Activated CD4-positive, alpha-beta memory T cell treated with anti-CD3 and anti-CD28 coated beads, Interleukin-2, amount 10 ng/mL, durations not matched to agents 7 days and 5 days (primary cell): ENCODE results near the gene HRH1. TPM values are rescaled to one million over a fixed set of nuclear protein-coding genes. Genes with fewer than 3 reads are reported as not detected.

ENCODE experiments used
- CTCF ChIA-PET: fragments of 350-600 bp; sonication (Branson Sonifier 250); formaldehyde crosslinking; loops from one replicate; lab custom pipeline; 2021; ENCODE audit warnings: antibody characterized with exemption, inconsistent platforms; lab: Charles Lee
- POLR2A ChIA-PET: fragments of 350-600 bp; sonication (Branson Sonifier 250); formaldehyde crosslinking; loops from one replicate; lab custom pipeline; 2021; ENCODE audit warnings: antibody characterized with exemption; lab: Charles Lee
- DNase-seq: peaks from one replicate; pipeline ENCODE4 v3.0.0-alpha.2; 2020
- H3K27ac Mint-ChIP-seq: one replicate; pipeline ENCODE4 v1.8.0; 2021; ENCODE audit warnings: mild to moderate bottlenecking, mixed read lengths
- H3K27me3 Mint-ChIP-seq: one replicate; pipeline ENCODE4 v1.8.0; 2021; ENCODE audit warnings: mixed read lengths
- H3K36me3 Mint-ChIP-seq: one replicate; pipeline ENCODE4 v1.8.0; 2021; ENCODE audit warnings: low read depth, mixed read lengths
- H3K4me1 Mint-ChIP-seq: one replicate; pipeline ENCODE4 v1.8.0; 2021; ENCODE audit warnings: mixed read lengths
- H3K4me3 Mint-ChIP-seq: one replicate; pipeline ENCODE4 v1.8.0; 2021; ENCODE audit warnings: mild to moderate bottlenecking, mixed read lengths
- H3K9me3 Mint-ChIP-seq: one replicate; pipeline ENCODE4 v1.8.0; 2021; ENCODE audit warnings: mixed read lengths
- total RNA-seq, 2 experiments: library from RNA; stranded (reverse); gene quantifications; one replicate each; pipeline ENCODE4 v1.2.3, GENCODE V29; 2021

HRH1 gene
- total RNA-seq, 2 experiments from 2014 or later, result 0.95 to 1.0 TPM

DNA sequence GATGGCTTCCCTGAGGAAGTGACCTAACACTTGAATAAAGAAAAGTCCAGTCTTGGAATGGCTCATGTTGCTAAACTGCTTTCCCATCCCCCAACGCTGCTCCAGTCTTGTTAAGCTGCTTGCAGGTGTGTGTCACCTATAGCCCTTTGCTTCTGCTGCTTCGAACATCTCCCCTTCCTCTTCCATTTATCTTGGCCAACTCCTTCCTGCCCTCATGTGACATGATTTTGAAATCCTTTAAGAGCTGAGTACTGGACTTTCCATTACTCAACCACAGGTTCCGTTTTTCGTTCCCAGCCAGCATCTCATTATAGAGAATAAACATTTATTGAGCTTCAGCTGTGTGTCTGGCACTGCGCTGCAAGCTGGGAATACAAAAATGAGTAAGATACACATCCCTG lies 119.6 kb downstream of the HRH1 start:
- no peak for DNase-seq
- Mint-ChIP-seq H3K27ac (no peak overlapping the region), H3K36me3 (peaks cover 45% of the 10 kb centered on the region), H3K9me3 (peaks cover 11% of the 10 kb centered on the region), H3K27me3 (no peaks in the 10 kb centered on the region), H3K4me3 (peak overlapping the region; percentile 87), H3K4me1 (peaks cover 64% of the 10 kb centered on the region)
- CTCF ChIA-PET, result no interaction called here
- POLR2A ChIA-PET, result interaction anchor here (2.3 to 3.7 kb wide), 3 partner anchors 9 to 27 kb away, joined by 19 to 74 read pairs (median 24); no protein-coding TSS in a partner anchor

- no peak for DNase-seq
- no peak overlapping the region for H3K27ac Mint-ChIP-seq
- peaks cover 11% of the 10 kb centered on the region for H3K9me3 Mint-ChIP-seq
- peaks cover 45% of the 10 kb centered on the region for H3K36me3 Mint-ChIP-seq
- no peaks in the 10 kb centered on the region for H3K27me3 Mint-ChIP-seq
- H3K4me3 Mint-ChIP-seq, result peak overlapping the region; percentile 8
- ChIA-PET POLR2A (interaction anchor here (3.7 kb wide), 1 partner anchor 14 kb away, joined by 74 read pairs; no protein-coding TSS in a partner anchor), CTCF (no interaction called here)
- peaks cover 65% of the 10 kb centered on the region for H3K4me1 Mint-ChIP-seq
Observed at GRCh38 chr3:11274566-11275142, 120.4 kb downstream of the HRH1 start.

DNA sequence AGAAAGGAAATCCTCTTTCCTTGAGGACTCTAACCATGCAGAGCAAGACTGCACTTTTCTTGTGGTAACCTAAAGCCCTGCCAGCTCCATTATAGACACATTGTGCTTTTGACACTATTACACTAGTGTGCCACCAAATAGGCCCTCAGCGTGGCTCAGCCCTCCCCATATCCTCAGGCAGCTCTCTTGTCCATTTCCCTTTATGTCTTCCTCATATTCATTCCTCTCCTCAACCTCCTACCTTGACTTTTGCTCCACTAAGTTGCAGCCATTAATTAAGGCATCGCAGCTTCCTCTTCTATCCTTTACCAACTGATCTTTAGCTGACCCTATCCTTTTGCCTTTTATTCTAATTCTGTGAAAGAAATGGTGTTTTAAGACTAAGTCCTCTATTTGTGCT lies 121.6 kb downstream of the HRH1 start:
- DNase-seq, result no peak
- ChIA-PET CTCF (no interaction called here), POLR2A (interaction anchor here (1.9 kb wide), 1 partner anchor 15 kb away, joined by 5 read pairs; no protein-coding TSS in a partner anchor)
- peaks cover 11% of the 10 kb centered on the region for H3K9me3 Mint-ChIP-seq
- peaks cover 61% of the 10 kb centered on the region for H3K4me1 Mint-ChIP-seq
- H3K27ac Mint-ChIP-seq, result peak overlapping the region; percentile 22
- H3K27me3 Mint-ChIP-seq, result no peaks in the 10 kb centered on the region
- no peak overlapping the region for H3K4me3 Mint-ChIP-seq
- H3K36me3 Mint-ChIP-seq, result peaks cover 47% of the 10 kb centered on the region

- Mint-ChIP-seq H3K27me3 (no peaks in the 10 kb centered on the region), H3K27ac (no peak overlapping the region), H3K4me1 (peaks cover 60% of the 10 kb centered on the region), H3K4me3 (no peak overlapping the region), H3K9me3 (peaks cover 11% of the 10 kb centered on the region), H3K36me3 (peaks cover 50% of the 10 kb centered on the region)
- no peak for DNase-seq
- ChIA-PET CTCF (no interaction called here), POLR2A (interaction anchor here (1.9 kb wide), 1 partner anchor 14 kb away, joined by 5 read pairs; no protein-coding TSS in a partner anchor)
Observed at GRCh38 chr3:11276901-11277300, 122.6 kb downstream of the HRH1 start.

DNA sequence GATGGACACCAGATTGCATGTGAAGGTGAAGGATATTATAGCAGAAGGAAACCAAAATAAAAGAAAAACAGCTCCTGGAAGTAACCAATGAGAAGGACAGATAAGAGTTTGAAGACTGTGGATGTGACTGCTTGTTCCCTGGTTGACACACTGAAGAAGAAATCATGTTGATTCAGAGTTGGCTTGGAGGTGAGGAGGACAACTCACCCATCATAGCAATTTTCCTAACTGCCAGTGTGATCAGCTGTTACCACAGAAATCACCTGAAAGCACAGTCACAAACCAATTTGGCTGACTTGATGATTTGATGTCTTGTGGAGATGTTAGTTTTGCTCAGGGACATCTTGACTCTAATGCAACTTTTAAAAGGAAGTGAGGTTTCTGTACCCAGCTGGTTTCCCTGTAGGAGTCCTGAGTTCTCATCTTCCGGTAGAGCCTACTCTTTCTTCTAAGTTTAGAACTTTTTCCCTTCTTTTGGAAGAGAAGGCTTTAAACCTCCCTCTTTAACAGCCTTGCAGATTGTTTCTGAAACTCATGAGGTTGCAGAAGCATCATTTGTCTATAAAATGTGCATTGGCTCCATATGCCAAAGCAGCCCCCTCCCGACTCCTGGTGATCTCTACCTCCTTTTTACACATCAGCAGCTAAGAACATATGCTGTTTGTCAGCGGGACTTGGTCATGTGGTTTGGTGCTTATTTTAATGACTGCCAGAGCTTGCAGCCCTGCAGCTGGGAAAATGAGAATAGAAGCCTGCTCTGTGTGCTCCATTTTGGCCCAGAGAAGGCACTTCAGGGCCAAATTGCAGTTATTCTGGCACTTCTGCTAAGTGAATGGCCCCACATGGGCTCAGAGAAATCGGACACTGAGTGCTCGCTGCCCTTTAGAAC lies 128.2 kb downstream of the HRH1 start:
- Mint-ChIP-seq H3K4me3 (no peak overlapping the region), H3K36me3 (peaks cover 37% of the 10 kb centered on the region), H3K9me3 (no peaks in the 10 kb centered on the region), H3K27ac (peak overlapping the region; percentile 12), H3K4me1 (peaks cover 30% of the 10 kb centered on the region), H3K27me3 (no peaks in the 10 kb centered on the region)
- no peak for DNase-seq
- ChIA-PET CTCF (interaction anchor here (1.8 kb wide), 1 partner anchor 9 kb away, joined by 3 read pairs; no protein-coding TSS in a partner anchor), POLR2A (interaction anchor here (2.0 to 3.3 kb wide), 2 partner anchors 9 to 10 kb away, joined by 7 to 24 read pairs; partner anchors contain the start of gene ATG7)

DNA sequence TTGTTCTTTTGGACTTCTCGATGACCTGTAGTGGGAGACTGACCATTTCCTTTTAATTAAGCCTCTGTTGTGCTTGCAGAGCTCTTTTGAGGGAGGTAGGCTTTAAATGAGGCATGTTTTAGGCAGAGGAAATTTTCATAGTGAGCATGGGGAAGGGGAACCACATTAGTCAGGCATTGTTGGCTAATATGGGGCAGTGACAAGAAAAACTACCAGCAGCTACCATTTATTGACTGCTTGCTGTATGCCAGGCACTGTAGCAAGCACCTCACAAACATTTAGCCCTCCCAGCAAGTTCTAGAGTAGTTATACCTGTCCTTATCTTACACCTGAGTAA lies 128.8 kb downstream of the HRH1 start:
- Mint-ChIP-seq H3K9me3 (no peaks in the 10 kb centered on the region), H3K36me3 (peaks cover 37% of the 10 kb centered on the region), H3K4me1 (peaks cover 33% of the 10 kb centered on the region), H3K4me3 (no peak overlapping the region), H3K27ac (no peak overlapping the region), H3K27me3 (no peaks in the 10 kb centered on the region)
- CTCF ChIA-PET, result interaction anchor here (1.8 kb wide), 1 partner anchor 9 kb away, joined by 3 read pairs; no protein-coding TSS in a partner anchor
- POLR2A ChIA-PET, result interaction anchor here (2.0 to 3.3 kb wide), 2 partner anchors 8 to 10 kb away, joined by 7 to 24 read pairs; partner anchors contain the start of gene ATG7
- DNase-seq, result no peak

GRCh38 chr3:11284011-11284410 lies 129.7 kb downstream of the HRH1 start:
- CTCF ChIA-PET, result no interaction called here
- Mint-ChIP-seq H3K27ac (no peak overlapping the region), H3K4me1 (peaks cover 34% of the 10 kb centered on the region), H3K36me3 (peaks cover 32% of the 10 kb centered on the region), H3K4me3 (no peak overlapping the region), H3K27me3 (no peaks in the 10 kb centered on the region), H3K9me3 (no peaks in the 10 kb centered on the region)
- DNase-seq, result no peak
- POLR2A ChIA-PET, result interaction anchor here (3.3 kb wide), 1 partner anchor 11 kb away, joined by 24 read pairs; the partner anchor contains the start of gene ATG7

- H3K27ac Mint-ChIP-seq, result no peak overlapping the region
- H3K27me3 Mint-ChIP-seq, result no peaks in the 10 kb centered on the region
- no peak overlapping the region for H3K4me3 Mint-ChIP-seq
- peaks cover 48% of the 10 kb centered on the region for H3K4me1 Mint-ChIP-seq
- ChIA-PET CTCF (no interaction called here), POLR2A (interaction anchor here (8.1 kb wide), 1 partner anchor 12 kb away, joined by 74 read pairs; the partner anchor contains the start of gene ATG7)
- no peaks in the 10 kb centered on the region for H3K9me3 Mint-ChIP-seq
- peaks cover 42% of the 10 kb centered on the region for H3K36me3 Mint-ChIP-seq
- no peak for DNase-seq
Observed at GRCh38 chr3:11285471-11285870, 131.2 kb downstream of the HRH1 start.

- no peaks in the 10 kb centered on the region for H3K9me3 Mint-ChIP-seq
- no peaks in the 10 kb centered on the region for H3K27me3 Mint-ChIP-seq
- no peak overlapping the region for H3K4me3 Mint-ChIP-seq
- POLR2A ChIA-PET, result interaction anchor here (1.5 to 8.1 kb wide), 3 partner anchors 10 to 19 kb away, joined by 5 to 74 read pairs (median 7); partner anchors contain the start of gene ATG7
- no peak for DNase-seq
- peaks cover 56% of the 10 kb centered on the region for H3K4me1 Mint-ChIP-seq
- H3K27ac Mint-ChIP-seq, result no peak overlapping the region
- H3K36me3 Mint-ChIP-seq, result peaks cover 41% of the 10 kb centered on the region
- CTCF ChIA-PET, result interaction anchor here (1.7 kb wide), 1 partner anchor 15 kb away, joined by 9 read pairs; the partner anchor contains the start of gene ATG7
Observed at GRCh38 chr3:11287404-11287803, 133.1 kb downstream of the HRH1 start.

DNA sequence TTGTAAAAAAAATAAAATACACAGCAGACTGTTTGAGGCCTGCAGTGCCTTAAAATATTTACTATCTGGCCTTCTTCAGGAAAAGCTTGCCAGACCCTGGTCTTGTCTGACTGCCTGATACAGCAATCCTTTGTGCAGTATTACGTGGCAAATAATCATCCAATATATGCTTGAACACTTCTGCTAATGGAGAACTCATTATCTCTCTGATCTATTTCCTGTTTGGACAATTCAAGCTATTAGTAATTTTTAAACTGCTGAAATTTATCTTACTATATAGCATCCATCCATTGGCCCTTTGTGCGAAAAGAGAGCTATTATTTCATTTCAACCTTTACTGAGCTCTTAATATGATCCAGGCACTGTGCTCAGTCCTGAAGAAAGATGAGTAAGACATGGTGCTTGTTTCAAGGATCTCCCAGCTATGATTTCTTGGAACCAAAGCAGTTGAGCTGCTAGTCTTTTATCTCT lies 133.8 kb downstream of the HRH1 start:
- Mint-ChIP-seq H3K9me3 (no peaks in the 10 kb centered on the region), H3K27me3 (no peaks in the 10 kb centered on the region), H3K36me3 (peaks cover 39% of the 10 kb centered on the region), H3K27ac (peak overlapping the region; percentile 13), H3K4me1 (peaks cover 55% of the 10 kb centered on the region), H3K4me3 (no peak overlapping the region)
- DNase-seq, result no peak
- ChIA-PET POLR2A (interaction anchor here (1.5 to 8.1 kb wide), 4 partner anchors 9 to 19 kb away, joined by 5 to 74 read pairs (median 8); partner anchors contain the start of gene ATG7), CTCF (interaction anchor here (0.6 to 1.7 kb wide), 8 partner anchors 9 to 1469 kb away, joined by 3 to 9 read pairs (median 3); partner anchors contain the start of gene ATG7)

- Mint-ChIP-seq H3K27me3 (no peaks in the 10 kb centered on the region), H3K27ac (peak overlapping the region; percentile 73), H3K4me1 (peaks cover 55% of the 10 kb centered on the region), H3K9me3 (no peaks in the 10 kb centered on the region), H3K36me3 (peaks cover 33% of the 10 kb centered on the region), H3K4me3 (no peak overlapping the region)
- no peak for DNase-seq
- CTCF ChIA-PET, result interaction anchor here (0.6 to 1.7 kb wide), 8 partner anchors 10 to 1468 kb away, joined by 3 to 9 read pairs (median 3); partner anchors contain the start of gene ATG7
- POLR2A ChIA-PET, result interaction anchor here (1.5 to 8.1 kb wide), 4 partner anchors 8 to 18 kb away, joined by 5 to 74 read pairs (median 8); partner anchors contain the start of gene ATG7
Observed at GRCh38 chr3:11288786-11289637, 134.7 kb downstream of the HRH1 start.
